GM20000 (cell line): Measurements from ENCODE around the gene BLTP2.

Experiments used
- DNase-seq: peaks from one replicate; pipeline ENCODE4 v3.0.0; 2012; ENCODE audit warnings: low spot score
- CTCF ChIP-seq: IDR thresholded peaks from 2 replicates; pipeline ENCODE4 v1.5.1; 2012; ENCODE audit warnings: mild to moderate bottlenecking, control low read depth; ENCODE audit errors: extremely low read depth, missing control alignments

Gene BLTP2

GRCh38 chr17:28598389-28598788 is 46.6 kb downstream of the BLTP2 start:
- DNase-seq: no peak
- TF ChIP-seq CTCF: no peak

DNA sequence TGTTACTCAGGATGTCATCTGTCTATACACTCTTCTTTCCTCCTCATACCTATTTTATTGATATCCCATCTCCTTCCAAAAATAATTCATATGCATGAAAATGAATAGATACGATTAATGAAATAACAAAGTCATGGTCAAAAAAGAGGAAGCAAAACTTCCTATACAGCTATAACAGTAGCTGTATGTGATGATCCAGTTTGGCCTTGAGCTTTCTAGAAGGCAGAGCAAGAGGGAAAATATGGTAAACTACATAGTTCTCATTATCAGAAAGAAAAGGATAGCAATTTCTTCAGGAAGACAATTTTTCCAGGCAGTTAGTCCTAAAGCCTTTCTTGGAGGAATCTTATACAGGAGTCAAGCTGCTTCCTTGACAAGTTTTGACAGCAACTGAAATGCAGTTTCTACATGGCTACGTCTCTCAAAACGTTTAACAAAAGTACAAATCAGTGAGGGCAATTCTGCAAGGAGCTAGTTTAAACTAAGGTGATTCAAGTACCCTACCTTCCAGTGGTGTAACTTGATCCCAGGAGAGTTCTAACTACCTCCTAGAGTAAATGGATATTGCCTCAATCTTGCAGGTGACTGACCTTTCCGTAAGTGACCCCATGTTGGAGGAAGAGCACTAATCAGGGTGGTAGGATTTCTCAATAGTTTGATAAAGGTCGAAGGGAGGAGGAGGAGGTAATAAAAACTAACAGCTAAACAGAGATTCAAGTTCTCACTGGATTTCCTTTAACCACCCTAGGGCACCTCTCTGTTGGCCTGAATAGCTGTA is 47.2 kb downstream of the BLTP2 start:
- TF ChIP-seq CTCF: no peak
- no peak for DNase-seq
